ENCODE measurements around the gene ACADM.
"Not testable (repeated sequence)": the region's sequence is repeated elsewhere in the genome, so short reads cannot be mapped to it uniquely, and the experiment has no call there.

Gene ACADM

GRCh38 chr1:75765697-75766355, 41.3 kb downstream of the ACADM start:
- no peak for TF ChIP-seq CTCF (IDR thresholded peaks at IDR 0.05; ENCODE audit: low read depth, low read length, missing control alignments)
- no peak for DNase-seq (ENCODE audit: low read depth)
- H3K4me3 ChIP-seq (ENCODE audit: low read depth, low read length) = no peak overlapping the region

GRCh38 chr1:75768016-75768415, 43.5 kb downstream of the ACADM start:
- no peak for TF ChIP-seq CTCF (IDR thresholded peaks at IDR 0.05; ENCODE audit: low read depth, low read length, missing control alignments)
- H3K4me3 ChIP-seq (ENCODE audit: low read depth, low read length) = no peak overlapping the region
- DNase-seq (ENCODE audit: low read depth) = no peak

GRCh38 chr1:75770761-75771160, 46.3 kb downstream of the ACADM start:
- no peak for TF ChIP-seq CTCF (IDR thresholded peaks at IDR 0.05; ENCODE audit: low read depth, low read length, missing control alignments)
- no peak for DNase-seq (ENCODE audit: low read depth)

GRCh38 chr1:75771978-75772377, 47.5 kb downstream of the ACADM start:
- no peak for DNase-seq (ENCODE audit: low read depth)
- no peak for TF ChIP-seq CTCF (IDR thresholded peaks at IDR 0.05; ENCODE audit: low read depth, low read length, missing control alignments)
- H3K4me3 ChIP-seq (ENCODE audit: low read depth, low read length) = no peak overlapping the region

More at GRCh38 chr1:75770761-75771160, 46.3 kb downstream of the ACADM start:
- H3K4me3 ChIP-seq (ENCODE audit: low read depth, low read length) = no peak overlapping the region

GRCh38 chr1:75777812-75778211, 53.3 kb downstream of the ACADM start:
- not testable (repeated sequence) for H3K4me3 ChIP-seq (ENCODE audit: low read depth, low read length); DNase-seq (ENCODE audit: low read depth)

GRCh38 chr1:75778694-75779093, 54.2 kb downstream of the ACADM start:
- not testable (repeated sequence) for DNase-seq (ENCODE audit: low read depth)

GRCh38 chr1:75780183-75780582, 55.7 kb downstream of the ACADM start:
- DNase-seq (ENCODE audit: low read depth); H3K4me3 ChIP-seq (ENCODE audit: low read depth, low read length): not testable (repeated sequence)

More at GRCh38 chr1:75778694-75779093, 54.2 kb downstream of the ACADM start:
- not testable (repeated sequence) for H3K4me3 ChIP-seq (ENCODE audit: low read depth, low read length)

GRCh38 chr1:75783920-75784319, 59.4 kb downstream of the ACADM start:
- peak overlapping the region; percentile 78; the same call in 1 of the 2 replicates for H3K4me3 ChIP-seq (ENCODE audit: low read depth, low read length)
- not testable (repeated sequence) for DNase-seq (ENCODE audit: low read depth)

- no peak for DNase-seq (ENCODE audit: low read depth)
- no peak for TF ChIP-seq CTCF (IDR thresholded peaks at IDR 0.05; ENCODE audit: low read depth, low read length, missing control alignments)
- H3K4me3 ChIP-seq (ENCODE audit: low read depth, low read length) = peak overlapping the region; percentile 78
These were observed 60.9 kb downstream of the ACADM start for GRCh38 chr1:75785320-75785982.
